Renal cortex interstitium (tissue), 11 donors: Measurements from ENCODE around the gene RBM17. TPM values are rescaled to one million over a fixed set of nuclear protein-coding genes. Genes with fewer than 3 reads are reported as not detected.
A peak's percentile ranks its signal among the peaks of the same experiment; 100 is the strongest.
"Not testable (repeated sequence)": the region's sequence is repeated elsewhere in the genome, so short reads cannot be mapped to it uniquely, and the experiment has no call there.

Source experiments
- DNase-seq, 11 donors: peaks; one replicate each; pipeline ENCODE4 v3.0.0-alpha.2; 2013; ENCODE audit warnings: low read depth in 9 of 11, low spot score in 4 of 11; ENCODE audit errors: extremely low read depth in 1 of 11
- polyA plus RNA-seq, 3 donors: library from polyadenylated mRNA; unstranded; fragments of 120-200 nt; gene quantifications; one replicate each; pipeline ENCODE4 v1.2.1, GENCODE V29; 2013; ENCODE audit not compliant: insufficient read length in 3 of 3

RBM17 gene
- polyA plus RNA-seq, 3 donors, result 149 to 203 (median 163) TPM

DNA sequence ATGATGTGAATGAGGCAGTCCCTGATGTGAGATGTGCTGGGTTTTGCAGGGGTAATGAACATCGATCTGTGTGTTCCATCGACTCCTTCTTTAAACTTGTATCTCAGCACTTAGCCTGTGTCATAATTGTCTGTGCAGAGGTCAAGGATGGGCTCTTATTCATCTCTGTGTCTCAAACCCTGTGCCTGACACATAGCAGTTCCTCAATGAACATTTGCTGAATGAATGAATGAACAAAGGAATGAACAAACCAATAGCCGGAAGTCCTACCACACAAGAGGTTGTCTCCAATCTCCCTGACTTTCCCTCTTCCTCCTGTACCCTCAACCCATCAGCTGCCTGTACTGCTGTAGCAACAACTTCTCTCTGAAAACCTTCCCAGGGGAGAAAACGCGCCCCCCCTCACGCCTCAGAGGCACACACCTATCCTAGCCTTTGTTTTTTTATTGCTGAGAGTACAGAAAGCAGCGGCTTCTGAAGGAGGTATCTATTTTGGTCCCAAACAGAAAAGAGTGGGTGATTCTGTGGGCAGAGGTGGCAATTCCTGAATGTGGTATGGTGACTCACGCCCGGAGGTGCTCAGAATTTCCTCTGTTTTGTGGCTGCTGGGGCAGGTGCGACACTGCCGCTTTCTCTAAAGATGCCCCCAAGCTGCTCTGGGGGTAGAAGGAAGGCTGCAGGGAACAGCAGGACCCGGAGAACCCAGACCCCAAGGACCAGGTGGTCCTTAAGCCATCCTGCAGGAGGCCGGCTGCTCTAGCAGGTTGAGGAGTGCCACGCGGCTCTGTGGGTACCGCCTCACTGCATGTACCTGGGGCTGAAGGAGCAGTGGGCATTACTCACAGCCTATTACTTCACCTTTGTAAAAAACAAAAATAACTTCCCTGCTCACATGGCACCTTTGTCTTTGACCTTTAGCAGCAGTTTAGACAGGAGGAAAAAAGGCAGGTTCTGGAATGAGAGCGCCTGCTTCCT lies 36.3 kb upstream of the RBM17 start:
- DNase-seq, result no peak

GRCh38 chr10:6053303-6053702 lies 35.5 kb upstream of the RBM17 start:
- DNase-seq, result no peak

GRCh38 chr10:6053816-6054631 lies 34.8 kb upstream of the RBM17 start:
- peak in 4 of 11 donors; percentile 16 to 32 (median 23) for DNase-seq

DNA sequence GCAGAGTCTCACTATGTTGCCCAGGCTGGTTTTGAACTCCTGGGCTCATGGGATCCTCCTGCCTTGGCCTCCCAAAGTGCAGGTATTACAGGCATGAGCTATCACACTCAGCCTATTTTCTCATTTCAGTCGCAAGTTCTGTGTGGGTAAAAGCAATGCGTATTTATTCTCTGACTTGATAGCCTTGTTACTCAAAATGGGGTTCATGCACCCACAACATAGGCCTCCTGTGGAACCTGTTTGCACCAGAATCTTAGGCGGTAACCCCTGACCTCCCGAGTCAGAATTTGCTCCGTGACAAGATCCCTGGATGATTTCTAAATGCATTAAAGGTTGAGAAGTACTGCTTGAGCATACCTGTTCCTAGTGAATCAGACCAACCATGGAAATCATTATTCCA lies 34.0 kb upstream of the RBM17 start:
- DNase-seq, result no peak

DNA sequence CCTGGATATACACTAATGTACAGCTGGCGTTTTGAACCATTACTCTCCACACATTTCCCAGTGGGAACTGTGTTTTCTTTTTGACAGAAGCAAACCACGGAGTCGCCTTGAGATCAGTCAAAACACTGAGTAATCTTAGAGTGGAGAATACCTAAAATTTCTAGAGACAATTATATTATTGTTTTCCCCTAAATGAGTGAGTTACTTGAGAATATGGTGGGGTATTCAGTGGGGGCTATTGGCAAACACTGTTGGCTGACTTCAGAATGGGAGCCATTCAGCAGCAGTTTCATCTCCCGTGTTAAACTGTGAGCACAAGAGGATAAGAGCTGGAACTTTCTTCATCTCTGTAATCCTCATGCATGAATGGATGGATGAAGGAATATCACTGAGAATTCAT lies 32.9 kb upstream of the RBM17 start:
- no peak for DNase-seq

- DNase-seq, result no peak
Measured at GRCh38 chr10:6056411-6057135, 32.3 kb upstream of the RBM17 start.

DNA sequence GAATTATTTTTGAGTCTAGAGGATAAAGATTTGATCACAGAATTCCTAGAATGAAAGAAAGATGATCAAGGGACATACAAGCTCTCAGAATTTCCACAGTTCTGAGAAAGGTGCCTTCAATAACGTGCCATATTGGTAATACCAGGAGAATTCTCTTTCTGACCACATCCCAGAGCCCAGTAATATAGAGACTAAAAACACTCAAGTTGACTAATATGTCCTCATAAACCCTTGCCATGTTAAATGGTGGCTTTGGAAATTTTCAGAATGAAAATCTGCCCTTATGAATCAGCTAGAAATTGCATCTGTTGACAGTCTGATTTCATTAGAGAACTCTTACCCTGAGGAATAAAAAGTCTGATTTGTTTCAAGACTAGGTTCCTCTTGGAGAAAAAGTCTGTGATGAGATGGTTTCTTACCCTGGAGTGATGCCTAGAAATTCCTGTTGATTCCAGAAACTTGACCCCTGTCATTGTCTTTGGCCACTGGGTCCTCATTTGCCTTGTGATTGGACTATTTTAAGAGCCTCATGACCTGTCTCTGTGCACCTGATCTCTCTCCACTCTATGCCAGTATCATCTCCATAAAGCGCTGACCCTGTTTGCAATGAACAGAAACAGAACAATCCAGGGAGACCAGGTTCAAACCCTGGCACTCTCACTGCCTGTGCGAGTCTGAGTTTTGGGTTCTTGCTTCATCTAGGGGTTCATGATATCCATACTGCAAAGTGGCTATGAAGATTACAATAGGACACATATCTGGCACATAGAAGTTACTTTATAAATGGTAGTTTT lies 30.0 kb upstream of the RBM17 start:
- no peak for DNase-seq

DNA sequence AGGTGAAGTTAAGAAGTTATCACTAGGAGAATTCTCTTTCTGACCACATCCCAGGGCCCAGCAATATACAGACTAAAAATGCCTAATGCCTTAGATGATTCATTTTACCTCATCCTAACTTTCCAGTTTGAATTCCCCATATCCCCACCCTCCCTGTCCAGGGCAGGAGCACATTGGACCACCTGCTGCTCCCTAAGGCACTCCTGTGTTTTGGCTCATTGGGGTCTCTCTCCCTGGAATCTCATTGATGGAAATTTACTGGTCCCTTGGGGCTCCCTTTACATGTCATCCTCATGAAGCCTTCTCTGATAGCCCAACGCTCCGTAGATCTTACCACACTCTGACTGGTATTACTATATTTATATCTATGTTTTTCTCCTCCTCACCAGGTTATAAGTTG lies 29.3 kb upstream of the RBM17 start:
- DNase-seq, result no peak

GRCh38 chr10:6061056-6061455 lies 27.8 kb upstream of the RBM17 start:
- DNase-seq, result no peak

- DNase-seq, result no peak
Measured at GRCh38 chr10:6062101-6062771, 26.6 kb upstream of the RBM17 start, which contains the start of gene IL2RA. TSS of gene IL2RA (minus strand) at chr10:6062367. CDS start at chr10:6062151, 216 bp downstream.

- no peak for DNase-seq
Measured at GRCh38 chr10:6064119-6064518, 24.7 kb upstream of the RBM17 start.

GRCh38 chr10:6064726-6065125 lies 24.1 kb upstream of the RBM17 start:
- DNase-seq, result not testable (repeated sequence)

DNA sequence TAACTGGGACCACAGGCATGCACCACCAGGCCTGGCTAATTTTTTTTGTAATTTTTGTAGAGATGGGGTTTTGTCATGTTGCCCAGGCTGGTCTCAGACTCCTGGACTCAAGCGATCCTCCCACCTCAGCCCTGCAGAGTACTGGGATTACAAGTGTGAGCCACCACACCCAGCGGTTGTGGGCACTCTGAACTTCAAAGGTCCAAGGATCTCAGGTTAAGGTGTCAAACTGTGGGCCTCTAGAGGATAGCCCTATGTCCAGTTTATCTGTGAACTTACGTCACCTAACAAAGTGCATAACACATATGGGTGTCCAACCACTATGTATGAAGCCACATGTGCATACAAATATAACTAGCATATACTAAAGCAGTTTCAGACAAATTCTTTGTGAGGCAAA lies 23.4 kb upstream of the RBM17 start:
- DNase-seq, result no peak

DNA sequence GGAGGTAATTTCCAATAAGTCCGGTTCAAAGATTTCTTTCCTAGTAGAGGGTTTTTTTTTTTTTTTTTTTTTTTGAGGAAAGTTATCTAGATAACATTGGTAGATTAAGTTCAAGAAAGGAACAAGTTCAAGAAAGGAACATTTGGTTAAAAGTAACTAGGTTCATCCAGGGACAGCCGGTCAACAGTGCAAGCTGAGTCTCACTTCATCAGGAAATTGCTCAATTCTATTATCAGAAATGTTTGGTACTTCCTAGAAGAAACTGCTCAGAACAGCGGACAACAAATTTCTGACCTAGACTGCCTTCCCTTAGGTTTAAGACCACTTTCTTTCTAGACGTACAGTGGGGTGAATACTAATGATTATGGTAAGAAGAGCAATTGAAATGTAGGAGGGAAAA lies 23.0 kb upstream of the RBM17 start:
- DNase-seq, result no peak

DNA sequence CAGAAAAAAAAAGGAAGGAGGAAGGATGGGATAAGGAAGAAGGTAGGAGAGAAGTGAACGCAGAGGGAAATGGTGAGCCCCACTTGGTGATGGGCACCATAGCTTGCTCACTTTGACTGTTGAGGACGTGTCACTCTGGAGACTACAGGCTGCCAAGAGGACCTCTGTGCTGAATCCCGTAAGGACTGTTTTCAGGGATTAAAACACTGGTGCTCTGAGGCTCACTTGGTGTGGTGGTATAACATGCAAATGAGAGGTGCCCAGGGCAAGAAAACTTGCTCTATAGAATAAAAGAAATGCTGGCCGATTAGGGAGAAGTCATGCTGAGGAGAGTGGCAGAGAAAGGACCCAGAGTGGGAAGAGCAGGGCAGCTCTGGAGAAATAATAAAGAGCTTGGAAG lies 21.4 kb upstream of the RBM17 start:
- no peak for DNase-seq

- DNase-seq, result no peak
Measured at GRCh38 chr10:6068006-6068405, 20.8 kb upstream of the RBM17 start.

- no peak for DNase-seq
Measured at GRCh38 chr10:6068422-6068821, 20.4 kb upstream of the RBM17 start.
